Inflammatory macrophage treated with lipopolysaccharide for 4 hours (primary cell): ENCODE measurements around the gene ENAH.
"Not testable (repeated sequence)": the region's sequence is repeated elsewhere in the genome, so short reads cannot be mapped to it uniquely, and the experiment has no call there.

ENCODE experiments used
- DNase-seq: peaks from one replicate; pipeline ENCODE4 v3.0.0-alpha.2; 2020

The ENAH gene

DNA sequence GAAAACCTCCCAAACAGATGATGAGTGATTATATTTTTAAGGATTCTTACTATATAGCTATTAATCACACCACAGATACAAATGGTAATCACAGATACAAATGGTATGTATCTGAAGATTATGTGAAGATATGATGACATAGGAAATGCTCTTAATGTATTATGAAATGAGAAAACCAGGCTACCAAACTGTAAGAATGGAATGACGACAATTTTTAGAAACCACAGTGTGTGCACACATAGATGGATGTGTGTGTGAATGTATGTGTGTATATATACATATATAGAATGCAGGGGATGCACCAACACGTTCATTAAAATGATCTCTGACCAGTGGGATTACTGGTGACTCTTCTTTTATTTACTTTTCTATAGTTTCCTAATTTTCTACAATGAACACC, 21.5 kb upstream of the ENAH start:
- no peak for DNase-seq

DNA sequence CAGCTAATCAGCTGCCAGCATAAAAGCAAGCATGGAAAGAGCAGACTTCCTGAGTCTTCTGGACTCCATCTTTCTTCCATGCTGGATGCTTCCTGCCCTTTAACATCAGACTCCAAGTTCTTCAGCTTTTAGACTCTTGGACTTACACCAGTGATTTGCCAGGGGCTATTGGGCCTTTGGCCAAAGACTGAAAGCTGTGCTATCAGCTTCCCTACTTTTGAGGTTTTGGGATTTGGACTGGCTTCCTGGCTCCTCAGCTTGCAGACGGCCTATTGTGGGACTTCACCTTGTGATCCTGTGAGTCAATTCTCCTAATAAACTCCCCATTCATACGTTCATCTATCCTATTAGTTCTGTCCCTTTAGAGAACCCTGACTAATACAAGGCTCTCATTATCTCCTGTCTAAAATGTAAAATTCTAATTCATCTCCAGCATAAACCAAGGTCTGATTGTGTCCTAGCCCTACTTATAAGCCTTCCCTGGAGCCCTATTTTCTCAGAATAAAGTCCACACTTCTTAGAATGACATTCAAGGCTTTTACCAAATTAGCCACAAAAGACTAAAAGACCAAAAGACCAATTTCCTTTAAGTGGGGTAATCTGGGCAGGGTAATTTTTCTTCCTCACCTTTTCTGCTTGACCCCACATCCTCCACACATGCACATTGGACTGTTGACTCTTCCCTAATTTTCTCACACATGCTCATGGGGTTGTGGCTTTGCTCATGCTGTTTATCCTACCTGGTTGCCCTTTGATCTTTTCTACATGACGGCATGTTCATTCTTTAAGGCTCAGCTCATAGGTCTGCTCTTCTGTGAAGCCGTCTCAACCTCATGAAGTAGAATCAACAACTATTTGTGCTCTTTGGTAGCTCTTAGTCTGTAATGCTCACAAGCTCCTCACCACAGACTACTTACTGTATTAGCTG, 18.1 kb upstream of the ENAH start:
- DNase-seq, result no peak

DNA sequence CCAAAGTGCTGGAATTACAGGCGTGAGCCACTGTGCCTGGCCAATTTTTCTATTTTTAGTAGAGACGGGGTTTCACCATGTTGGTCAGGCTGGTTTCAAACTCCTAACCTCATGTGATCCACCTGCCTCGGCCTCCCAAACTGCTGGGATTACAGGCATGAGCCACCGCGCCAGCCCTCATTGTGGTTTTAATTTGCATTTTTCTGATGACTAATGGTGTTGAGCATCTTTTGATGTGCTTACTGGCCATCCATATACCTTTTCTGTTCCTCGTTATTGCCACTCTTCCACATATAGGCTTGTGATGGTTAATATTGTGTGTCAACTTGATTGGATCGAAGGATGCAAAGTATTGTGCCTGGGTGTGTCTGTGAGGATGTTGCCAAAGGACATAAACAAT, 17.4 kb upstream of the ENAH start:
- no peak for DNase-seq

DNA sequence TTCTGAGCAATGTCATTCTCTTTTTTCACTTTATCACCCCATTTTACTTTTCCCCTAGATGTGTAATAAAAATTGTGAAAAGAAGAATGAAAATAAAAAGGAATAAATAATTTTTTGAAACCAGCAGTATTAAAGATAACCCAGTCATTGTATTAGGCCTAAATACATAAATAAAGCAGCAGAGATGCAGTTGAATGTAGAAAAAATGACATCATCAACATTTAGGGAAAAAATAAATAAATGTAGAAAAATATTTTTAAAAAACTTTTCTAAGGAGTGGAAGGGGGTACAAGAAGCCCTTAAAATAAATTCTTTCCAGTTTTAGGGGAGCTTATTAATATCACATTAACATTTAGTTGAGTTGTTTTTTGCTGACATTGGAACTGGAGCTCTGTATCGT, 15.3 kb upstream of the ENAH start:
- DNase-seq, result no peak

DNA sequence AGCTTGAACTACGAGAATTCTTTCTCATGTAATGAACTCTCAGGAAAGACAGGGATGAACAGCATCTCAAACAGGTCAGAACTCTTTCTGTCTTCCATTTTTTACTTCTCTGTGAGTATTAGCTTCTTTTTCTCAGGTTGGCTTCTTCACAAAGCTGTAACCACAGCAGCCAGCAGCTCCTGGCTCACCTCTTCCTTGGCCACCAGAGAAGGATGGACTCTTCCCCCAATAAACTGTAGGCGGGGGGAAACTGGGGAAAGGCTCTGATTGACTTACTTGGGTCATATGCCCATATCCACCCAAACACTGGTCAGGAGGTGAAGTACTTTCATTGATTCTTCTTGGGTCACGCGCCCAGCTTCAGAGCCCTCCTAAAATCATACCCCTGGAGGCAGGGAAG, 14.4 kb upstream of the ENAH start:
- DNase-seq, result no peak

DNA sequence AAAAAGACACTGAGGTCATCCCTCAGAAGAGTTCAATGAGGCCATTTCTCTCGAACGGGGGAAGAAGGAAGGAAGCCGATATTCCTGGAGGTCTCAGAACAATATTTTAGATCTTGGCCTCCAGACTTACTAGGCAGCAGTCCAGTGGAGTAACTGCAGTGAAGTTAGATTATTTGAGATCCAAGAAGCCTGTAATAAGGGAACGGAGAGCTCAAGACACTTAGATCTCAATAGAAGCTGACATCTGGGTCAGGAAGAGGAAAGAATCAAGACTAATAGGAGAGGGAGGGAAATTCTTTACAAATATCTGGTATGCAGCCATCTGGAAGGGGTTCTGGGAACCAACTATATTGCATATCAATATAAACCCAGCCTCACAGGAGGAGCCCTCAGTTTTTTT, 13.6 kb upstream of the ENAH start:
- no peak for DNase-seq

DNA sequence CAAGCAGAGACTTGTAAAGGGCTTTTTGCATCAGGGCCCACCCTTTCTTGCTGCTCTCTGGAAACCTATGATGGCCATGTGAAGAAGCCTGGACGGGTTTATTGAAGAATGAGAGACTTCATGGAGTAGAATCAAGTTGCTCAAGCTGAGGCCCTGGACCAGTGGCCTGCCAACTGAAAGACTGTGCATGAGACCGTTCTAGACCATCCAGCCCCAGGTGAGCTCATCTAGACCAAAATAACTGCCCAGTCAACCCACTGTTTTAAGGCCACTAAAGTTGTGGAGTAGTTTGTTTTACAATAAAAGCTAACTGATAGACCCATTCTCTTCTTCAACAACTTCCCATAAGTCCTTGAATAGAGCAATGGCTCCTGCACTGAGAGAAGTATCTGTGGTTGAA, 11.8 kb upstream of the ENAH start:
- no peak for DNase-seq

DNA sequence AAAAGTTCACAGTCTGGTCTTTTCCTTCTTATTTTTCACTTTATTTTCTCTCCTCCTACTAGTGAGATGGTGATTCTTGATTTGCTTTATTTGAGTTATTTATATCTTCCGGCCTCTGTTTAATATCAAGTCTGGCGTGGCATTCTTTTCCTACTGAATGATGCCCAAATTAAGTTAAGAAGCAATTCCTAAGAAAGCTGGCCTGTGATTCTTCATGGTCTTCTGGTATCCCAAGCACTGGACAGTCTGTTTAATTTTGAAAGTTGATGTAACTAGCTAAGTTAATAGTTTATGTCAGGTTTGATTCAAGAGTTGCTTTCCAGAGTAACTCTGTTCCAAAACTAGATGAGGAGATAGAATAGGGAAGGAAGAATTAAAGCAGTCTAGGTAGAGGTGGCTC, 9.2 kb upstream of the ENAH start:
- no peak for DNase-seq

DNA sequence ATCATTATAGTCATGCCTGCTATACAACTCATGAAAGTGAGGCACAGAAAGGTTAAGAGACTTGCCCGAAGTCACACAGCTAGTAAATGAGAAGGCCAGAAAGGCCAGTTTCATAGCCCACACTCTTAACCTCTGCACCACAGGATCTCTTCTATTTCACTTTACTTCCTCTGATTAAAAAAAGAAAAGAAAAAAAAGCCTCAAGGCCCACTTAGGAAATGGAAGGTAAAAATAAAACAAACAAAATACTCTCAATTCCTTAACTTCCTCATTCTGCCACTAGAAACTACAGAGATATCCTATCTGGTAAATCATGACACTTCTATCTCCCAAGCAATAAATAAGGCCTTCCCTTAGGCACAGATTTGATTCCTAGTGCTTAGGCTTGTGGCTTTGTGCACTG, 7.6 kb upstream of the ENAH start:
- DNase-seq, result peak; percentile 11

DNA sequence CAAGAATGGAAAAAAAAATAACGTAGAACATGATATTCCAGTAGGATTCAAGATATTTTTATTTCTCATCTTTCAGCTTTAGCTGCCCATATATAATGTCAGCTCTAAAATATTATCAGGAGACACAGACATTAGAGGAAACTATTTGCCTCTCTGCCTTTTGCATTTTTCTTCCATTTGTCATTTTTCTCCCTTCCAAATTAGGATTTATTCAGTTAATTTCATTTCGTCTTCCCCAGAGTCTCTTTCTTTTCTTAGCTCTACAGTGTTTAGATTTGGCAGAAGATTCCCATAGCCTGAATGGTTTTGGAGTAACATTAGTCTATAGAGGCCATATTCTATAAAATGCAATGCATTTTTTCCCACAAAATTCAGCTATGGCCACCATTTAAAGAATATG, 5.1 kb upstream of the ENAH start:
- DNase-seq, result no peak

DNA sequence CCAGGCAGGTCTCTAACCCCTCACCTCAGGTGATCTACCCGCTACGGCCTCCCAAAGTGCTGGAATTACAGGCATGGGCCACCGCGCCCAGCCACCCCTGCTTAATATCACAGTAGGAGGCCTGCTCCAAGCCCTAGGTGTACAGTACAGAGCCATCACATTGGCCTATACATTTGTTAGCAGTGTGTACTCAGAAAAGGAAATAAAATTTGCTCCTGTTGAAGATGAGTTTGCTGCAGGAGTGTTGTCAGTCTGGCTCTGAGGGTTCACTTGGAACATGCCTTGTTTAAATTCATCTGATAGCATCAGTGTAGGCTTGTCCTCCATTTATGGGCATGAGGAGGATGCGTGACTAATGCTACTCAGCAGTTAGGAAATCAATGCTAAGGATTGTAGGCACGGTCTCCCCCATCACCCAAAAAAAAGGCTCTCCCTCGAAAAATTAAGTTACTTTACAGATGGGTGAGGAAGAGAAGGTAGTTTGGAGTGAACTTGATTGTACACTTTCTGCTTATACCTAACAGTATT, 4.6 kb upstream of the ENAH start:
- DNase-seq, result no peak

DNA sequence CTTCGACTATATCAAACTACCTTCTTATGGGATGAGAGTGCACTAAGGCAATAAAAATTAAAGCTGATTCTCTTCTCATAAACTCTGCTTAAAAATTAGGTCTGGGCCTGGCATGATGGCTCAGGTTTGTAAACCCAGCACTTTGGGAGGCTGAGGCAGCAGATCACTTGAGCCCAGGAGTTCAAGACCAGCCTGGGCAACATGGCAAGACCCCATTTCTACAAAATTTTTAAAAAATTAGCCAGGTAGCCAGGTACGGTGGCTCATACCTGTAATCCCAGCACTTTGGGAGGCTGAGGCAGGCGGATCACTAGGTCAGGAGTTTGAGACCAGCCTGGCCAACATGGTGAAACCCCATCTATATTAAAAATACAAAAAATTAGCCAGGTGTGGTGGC, 3.3 kb upstream of the ENAH start:
- DNase-seq, result not testable (repeated sequence)

DNA sequence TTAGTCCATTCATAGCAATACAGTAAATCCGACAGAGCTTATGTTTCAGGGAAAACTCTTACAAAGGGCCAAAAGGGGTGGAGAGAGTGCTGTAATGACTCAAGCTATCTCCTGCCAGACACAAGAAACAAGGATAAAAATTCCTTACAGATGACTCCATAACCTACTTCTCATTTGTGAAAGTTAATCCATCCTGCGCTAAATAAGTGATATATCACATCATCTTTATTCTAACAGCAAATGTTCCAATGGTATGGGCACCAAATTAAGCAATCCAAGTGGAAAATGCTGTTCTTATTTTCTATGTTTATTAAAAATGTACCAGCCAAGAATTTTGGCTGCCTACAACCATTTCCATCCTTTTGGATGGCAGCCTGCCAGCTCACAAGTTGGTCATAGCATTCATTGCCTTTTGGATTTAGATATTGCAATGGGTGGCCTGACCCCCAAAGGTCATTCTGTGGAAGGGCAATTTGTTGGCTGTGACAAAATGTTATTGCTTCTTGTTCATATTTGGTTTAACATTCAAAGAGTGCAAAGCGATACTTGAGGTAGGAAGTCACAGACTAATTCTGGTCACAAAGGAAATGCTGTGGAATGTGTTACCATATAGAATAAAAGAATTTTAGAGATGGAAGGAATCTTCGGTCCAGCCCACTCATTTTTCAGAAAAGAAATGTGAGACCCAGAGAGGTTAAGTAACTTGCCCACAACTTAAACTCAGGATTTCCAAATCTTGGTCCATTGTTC, 2.8 kb upstream of the ENAH start:
- DNase-seq, result no peak

DNA sequence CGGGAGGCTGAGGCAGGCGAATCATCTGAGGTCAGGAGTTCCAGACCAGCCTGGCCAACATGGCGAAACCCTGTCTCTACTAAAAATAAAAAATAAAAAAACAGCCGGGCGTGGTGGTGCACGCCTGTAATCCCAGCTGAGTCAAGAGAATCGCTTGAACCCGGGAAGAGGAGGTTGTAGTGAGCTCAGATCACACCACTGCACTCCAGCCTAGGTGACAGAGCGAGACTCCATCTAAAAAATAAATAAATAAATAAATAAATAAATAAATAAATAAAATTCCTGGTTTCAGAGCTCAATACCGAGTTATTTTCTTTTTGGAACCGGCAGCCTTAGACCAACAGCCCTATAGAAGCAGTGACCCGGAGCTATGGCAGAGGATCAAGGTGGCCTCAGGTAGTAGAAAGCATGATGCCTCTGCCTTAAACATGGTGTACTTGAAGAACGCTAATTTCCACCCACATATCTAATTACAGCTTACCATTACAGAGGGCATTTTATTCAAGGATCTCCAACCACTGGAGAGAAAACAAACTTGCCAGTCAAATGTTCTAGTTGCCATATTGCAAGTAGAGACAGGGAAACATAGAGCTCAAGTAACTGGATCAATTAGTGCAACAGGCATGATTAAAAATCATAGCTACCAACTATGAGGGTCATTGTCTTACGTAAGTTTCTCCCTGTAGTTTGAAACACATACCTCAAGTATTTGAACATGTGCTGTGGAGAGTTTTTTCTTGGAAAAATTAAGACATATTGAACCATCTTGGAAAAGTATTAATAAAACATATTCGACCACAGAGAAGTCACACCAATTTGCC, 2.0 kb upstream of the ENAH start:
- no peak for DNase-seq

DNA sequence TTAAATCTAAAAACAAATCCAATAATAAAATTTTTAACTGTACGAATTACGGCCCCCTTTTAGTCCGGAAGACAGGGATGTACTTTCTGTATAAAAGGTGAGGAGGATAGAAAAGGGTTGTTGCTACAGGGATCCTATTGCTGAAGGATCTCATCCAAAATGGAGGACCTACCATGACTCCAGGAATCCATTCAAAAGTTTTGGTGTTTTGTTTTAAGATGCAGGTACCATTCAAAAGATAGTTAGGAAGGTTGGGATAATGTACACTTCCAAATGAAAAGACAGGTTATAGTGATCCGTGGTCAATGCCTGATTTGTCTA, 1.3 kb upstream of the ENAH start:
- no peak for DNase-seq

DNA sequence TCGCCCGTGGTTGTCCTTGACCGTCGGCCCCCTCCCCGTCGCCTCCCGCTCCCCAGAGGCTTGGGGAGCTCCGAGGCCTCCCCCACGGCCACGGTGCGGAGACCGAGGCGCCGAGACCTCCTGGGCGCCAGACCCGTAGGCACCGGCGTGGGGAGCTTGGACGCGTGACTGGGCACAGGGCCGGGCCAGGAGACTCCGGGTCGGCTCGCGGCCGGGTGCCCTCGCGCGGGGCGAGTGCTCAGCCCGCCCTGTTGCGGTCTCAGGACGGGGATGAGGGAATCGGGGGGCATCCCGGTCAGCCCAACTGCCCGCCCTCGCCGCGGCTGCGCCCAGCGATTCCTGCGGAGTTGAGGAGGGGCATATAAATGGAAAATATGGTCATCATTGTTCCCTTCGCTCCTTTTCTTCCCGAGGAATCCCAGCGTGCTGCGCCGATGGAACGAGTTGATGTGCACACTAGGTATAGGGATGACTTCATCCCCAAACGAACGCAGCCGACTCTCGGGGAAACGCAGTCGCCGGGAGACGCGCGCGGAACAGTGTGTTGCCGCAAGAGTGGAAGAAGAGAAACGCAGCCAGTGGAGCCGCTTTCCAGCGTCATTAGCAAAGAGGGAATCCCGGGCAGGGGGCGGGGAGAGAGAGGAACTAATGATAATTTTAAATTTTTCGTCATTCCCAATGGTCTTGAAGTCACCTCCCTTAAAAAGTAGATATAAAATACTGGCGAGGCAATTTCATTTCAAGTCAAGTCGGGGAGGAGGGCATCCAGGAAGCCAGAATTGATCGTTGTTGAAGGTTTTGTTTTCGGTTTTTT, 747 bp upstream of the ENAH start:
- DNase-seq, result peak; percentile 46

DNA sequence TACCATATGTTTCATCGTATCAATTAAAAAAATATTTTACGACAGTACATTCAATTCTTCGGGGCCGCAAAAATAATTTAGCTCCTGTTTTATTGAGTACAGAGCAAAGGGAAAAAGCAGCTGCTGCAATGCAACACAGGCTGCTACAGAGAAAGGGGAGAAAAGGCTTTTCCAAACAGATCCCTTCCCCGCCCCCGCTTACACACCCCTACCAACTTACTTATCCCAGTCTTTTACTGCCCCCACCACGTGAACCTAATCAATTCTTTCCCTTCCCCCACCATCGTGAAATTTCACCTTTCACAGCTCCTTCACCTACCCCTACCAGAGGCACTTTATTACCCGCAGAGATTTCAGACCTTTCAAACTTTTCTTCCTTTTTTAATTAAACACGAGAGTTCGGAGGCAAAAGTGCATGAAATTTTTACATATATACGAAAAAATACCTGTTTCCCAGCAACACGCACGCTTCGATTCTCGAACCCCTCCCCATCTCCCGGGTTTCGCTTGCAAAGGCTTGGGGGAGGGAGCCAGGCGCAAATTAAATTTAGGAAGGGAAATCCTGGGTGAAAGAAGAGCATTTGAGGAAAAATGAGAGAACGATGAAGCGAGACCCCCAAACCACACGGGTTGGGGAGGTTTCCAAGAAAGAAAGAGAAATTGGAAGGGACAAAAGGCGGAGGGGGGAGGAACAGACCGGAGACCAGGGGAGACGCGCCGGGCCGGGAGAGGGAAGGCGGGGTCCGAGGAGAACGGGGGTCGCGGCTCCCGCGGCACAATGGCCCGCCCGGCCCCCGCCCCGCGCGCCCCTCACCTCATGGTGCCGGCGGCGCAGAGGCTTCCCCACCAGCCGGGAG, 823 bp downstream of the ENAH start:
- DNase-seq, result no peak

DNA sequence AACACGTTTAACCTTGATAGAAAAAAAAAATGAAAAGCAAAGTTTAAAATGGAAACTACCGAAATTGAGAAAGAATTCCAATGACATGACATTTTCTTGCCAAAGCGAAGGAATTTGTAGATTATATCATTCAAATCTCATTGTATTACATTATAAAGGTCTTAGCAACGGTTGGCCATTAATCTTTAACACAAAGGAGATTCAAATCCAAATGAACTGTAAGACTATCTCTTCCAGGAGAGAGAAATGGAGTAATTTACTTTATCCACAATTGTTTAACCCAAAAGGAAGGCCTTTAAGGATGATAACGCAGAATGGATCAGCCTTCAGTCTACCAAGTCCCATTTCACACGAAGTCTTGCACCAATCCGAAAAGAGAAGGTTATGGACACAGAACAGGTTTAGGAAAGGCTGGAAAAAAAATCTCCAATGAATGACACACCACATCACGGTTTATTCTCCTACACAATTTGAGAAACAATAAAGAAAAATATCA, 1.5 kb downstream of the ENAH start:
- no peak for DNase-seq

DNA sequence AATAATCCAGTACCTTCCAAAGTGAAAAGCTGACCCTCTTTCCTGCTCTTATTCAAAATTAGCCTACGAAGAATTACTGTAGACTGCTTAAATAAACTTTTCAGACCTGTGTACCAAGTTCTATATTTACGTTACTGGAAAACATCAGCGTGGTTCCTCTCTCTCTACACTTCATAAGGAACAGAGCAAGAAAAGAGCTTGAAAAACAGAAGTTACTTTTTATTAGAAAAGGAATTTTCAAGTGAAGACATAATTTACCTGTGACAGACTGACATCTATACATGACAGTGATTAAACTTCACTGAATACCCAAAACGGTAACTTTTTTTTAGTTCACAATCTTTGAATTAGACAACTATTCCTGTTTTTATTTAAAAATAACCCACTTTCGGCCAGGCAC, 2.7 kb downstream of the ENAH start:
- DNase-seq, result no peak

DNA sequence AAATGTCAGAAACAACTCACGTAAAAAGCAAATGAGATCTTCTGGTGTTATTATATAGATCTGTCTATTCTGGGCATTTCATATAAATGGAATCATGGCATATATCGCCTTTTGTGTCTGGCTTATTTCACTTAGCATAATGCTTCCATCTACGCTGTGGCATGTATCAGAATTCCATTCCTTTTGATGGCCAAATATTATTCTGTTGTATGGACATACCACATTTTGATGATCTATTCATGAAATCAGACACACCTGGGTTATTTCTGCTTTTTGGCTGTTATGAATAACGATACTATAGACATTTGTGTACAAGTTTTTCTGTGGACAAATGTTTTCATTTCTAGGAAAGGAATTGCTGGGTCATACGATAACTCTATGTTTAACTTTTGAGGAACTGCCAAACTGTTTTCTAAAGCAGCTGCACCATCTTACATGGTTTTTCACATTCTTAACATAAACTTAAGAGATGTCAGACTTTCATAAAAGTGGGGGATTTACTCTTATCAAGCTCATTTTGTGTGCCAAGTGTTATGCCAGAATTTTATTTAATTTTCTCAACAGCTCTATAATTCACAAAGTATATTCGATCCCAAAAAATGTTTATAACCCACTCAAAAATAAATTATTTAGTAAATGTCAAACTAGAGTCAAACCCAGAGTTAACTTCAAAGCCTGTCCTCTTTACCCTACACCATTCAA, 7.6 kb downstream of the ENAH start:
- no peak for DNase-seq

DNA sequence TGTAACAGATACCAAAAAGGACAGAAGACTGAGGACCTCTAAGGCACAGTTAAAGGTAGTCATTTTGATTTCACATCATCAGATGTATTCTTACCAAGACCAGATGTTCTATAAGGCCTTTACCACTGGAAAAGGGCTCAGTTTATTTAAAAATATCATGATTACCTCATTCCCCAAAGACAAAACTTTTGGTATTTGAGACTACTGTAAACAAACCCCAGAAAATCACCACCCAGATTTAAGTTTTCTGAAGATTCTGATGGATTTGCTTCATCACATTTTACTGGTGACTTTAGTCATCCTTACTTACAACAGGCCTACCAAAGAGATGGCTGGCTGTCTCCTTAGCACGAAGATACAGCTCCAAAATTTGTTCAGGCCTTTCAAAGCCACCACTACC, 8.3 kb downstream of the ENAH start:
- no peak for DNase-seq
